ENCODE data around the gene COMMD4. TPM values are rescaled to one million over a fixed set of nuclear protein-coding genes. Genes with fewer than 3 reads are reported as not detected.
A peak's percentile ranks its signal among the peaks of the same experiment; 100 is the strongest.

The COMMD4 gene
- total and polyA plus RNA-seq, 2 donors (not counting 3 experiments of a cell fraction or from before 2014, with no cell fraction given) = 114 to 244 TPM

GRCh38 chr15:75350601-75351361, 14.9 kb downstream of the COMMD4 start:
- FAIRE-seq (no peak), DNase-seq (ENCODE audit: low read depth, low spot score) (no peak)
- Histone ChIP-seq H3K27me3 (ENCODE audit: control insufficient read depth in 2 of 2, insufficient read depth in 2 of 2, low read length in 2 of 2) (no peaks in the 10 kb centered on the region), H3K9ac (replicated peaks; ENCODE audit: extremely low read depth, insufficient read depth, low read length) (no peak overlapping the region), H3K9me1 (replicated peaks; ENCODE audit: control insufficient read depth, extremely low read depth, insufficient read depth, low read length) (no peaks in the 10 kb centered on the region), H3K4me1 (ENCODE audit: control insufficient read depth, extremely low read depth, insufficient read depth, low read length) (peaks cover 7% of the 10 kb centered on the region), H3K4me3 (replicated peaks in 1 of 3; ENCODE audit: insufficient read depth in 1 of 3, low read depth in 1 of 3, low read length in 3 of 3) (no peak overlapping the region), H4K20me1 (replicated peaks; ENCODE audit: control insufficient read depth, extremely low read depth, insufficient read depth, low read length) (no peaks in the 10 kb centered on the region), H3K4me2 (ENCODE audit: insufficient read depth, low read length) (no peak overlapping the region), H3K27ac (ENCODE audit: insufficient read depth, low read depth, low read length) (no peak overlapping the region), H3K79me2 (ENCODE audit: control insufficient read depth, insufficient read depth, low read length) (no peaks in the 10 kb centered on the region), H2AFZ (ENCODE audit: low read depth, low read length) (no peak overlapping the region), H3K36me3 (ENCODE audit: control insufficient read depth in 2 of 2, extremely low read depth in 1 of 2, insufficient read depth in 2 of 2, low read length in 2 of 2) (peaks cover 0 to 3% of the 10 kb centered on the region in 2 experiments), H3K9me3 (replicated peaks; ENCODE audit: control insufficient read depth, insufficient read depth, low read length) (no peaks in the 10 kb centered on the region)
- dilution Hi-C loops (cut with MboI; ENCODE audit: extremely low pct_ligation_motif_present, low sequenced_read_pairs) (no loop called here), intact Hi-C loops (cut with micrococcal nuclease) (no loop called here)
- peak; percentile 60 for TF ChIP-seq POLR2A (IDR thresholded peaks at IDR 0.05; ENCODE audit: low read depth, low read length)
- no peak for TF ChIP-seq EZH2 (IDR thresholded peaks at IDR 0.05; ENCODE audit: borderline replicate concordance, low read depth, low read length, severe bottlenecking)
- POLR2A ChIA-PET = no interaction called here
- BruUV-seq (replicated peaks) = no TSS peak
- CTCF ChIA-PET = no interaction called here

GRCh38 chr15:75352186-75353080, 16.6 kb downstream of the COMMD4 start:
- Histone ChIP-seq H4K20me1 (replicated peaks; ENCODE audit: control insufficient read depth, extremely low read depth, insufficient read depth, low read length) (no peaks in the 10 kb centered on the region), H3K36me3 (ENCODE audit: control insufficient read depth in 2 of 2, extremely low read depth in 1 of 2, insufficient read depth in 2 of 2, low read length in 2 of 2) (peaks cover 4 to 12% of the 10 kb centered on the region in 2 experiments), H3K27ac (ENCODE audit: insufficient read depth, low read depth, low read length) (no peak overlapping the region), H3K9ac (replicated peaks; ENCODE audit: extremely low read depth, insufficient read depth, low read length) (no peak overlapping the region), H3K9me3 (replicated peaks; ENCODE audit: control insufficient read depth, insufficient read depth, low read length) (no peaks in the 10 kb centered on the region), H3K79me2 (ENCODE audit: control insufficient read depth, insufficient read depth, low read length) (no peaks in the 10 kb centered on the region), H2AFZ (ENCODE audit: low read depth, low read length) (no peak overlapping the region), H3K9me1 (replicated peaks; ENCODE audit: control insufficient read depth, extremely low read depth, insufficient read depth, low read length) (no peaks in the 10 kb centered on the region), H3K4me3 (replicated peaks in 1 of 3; ENCODE audit: insufficient read depth in 1 of 3, low read depth in 1 of 3, low read length in 3 of 3) (no peak overlapping the region), H3K27me3 (ENCODE audit: control insufficient read depth in 2 of 2, insufficient read depth in 2 of 2, low read length in 2 of 2) (no peaks in the 10 kb centered on the region), H3K4me1 (ENCODE audit: control insufficient read depth, extremely low read depth, insufficient read depth, low read length) (peaks cover 4% of the 10 kb centered on the region), H3K4me2 (ENCODE audit: insufficient read depth, low read length) (no peak overlapping the region)
- intact Hi-C loops (cut with micrococcal nuclease) (no loop called here), dilution Hi-C loops (cut with MboI; ENCODE audit: extremely low pct_ligation_motif_present, low sequenced_read_pairs) (no loop called here)
- FAIRE-seq (no peak), DNase-seq (ENCODE audit: low read depth, low spot score) (no peak)
- ChIA-PET POLR2A (no interaction called here), CTCF (interaction anchor here (3.0 kb wide), 1 partner anchor 15 kb away, joined by 12 read pairs; the partner anchor contains the start of gene MAN2C1)
- BruUV-seq (replicated peaks) = no TSS peak
- no peak for TF ChIP-seq CTCF (IDR thresholded peaks at IDR 0.05; ENCODE audit: extremely low read depth in 1 of 2, insufficient read depth in 1 of 2, low read depth in 1 of 2, low read length in 2 of 2)
- TF ChIP-seq POLR2A (IDR thresholded peaks at IDR 0.05; ENCODE audit: low read depth, low read length) = no peak
- TF ChIP-seq FOS (IDR thresholded peaks at IDR 0.05; ENCODE audit: borderline replicate concordance, insufficient read depth, low read length) = no peak
- no peak for TF ChIP-seq GATA2 (IDR thresholded peaks at IDR 0.05; ENCODE audit: insufficient read depth, insufficient read length, low read depth, low read length)
- no peak for TF ChIP-seq JUN (IDR thresholded peaks at IDR 0.05; ENCODE audit: borderline replicate concordance, insufficient read depth, insufficient read length, low read depth)
- no peak for TF ChIP-seq MYC (IDR thresholded peaks at IDR 0.05; ENCODE audit: low read depth, low read length)
- no peak for TF ChIP-seq EZH2 (IDR thresholded peaks at IDR 0.05; ENCODE audit: borderline replicate concordance, low read depth, low read length, severe bottlenecking)
- no peak for TF ChIP-seq POLR2AphosphoS5 (IDR thresholded peaks at IDR 0.05; ENCODE audit: insufficient read depth, low read depth, low read length)
- no peak for TF ChIP-seq MAX (IDR thresholded peaks at IDR 0.05; ENCODE audit: insufficient read depth, insufficient read length)

Data from endothelial cell of umbilical vein (primary cell).